ENCODE measurements around the gene SLC35G6.

GRCh38 chr17:7462474-7463371, 18.5 kb upstream of the SLC35G6 start:
- TF ChIP-seq TAF1 (conservative IDR thresholded peaks at IDR 0.05) (no peak), JUND (IDR thresholded peaks at IDR 0.05) (no peak), ATF3 (IDR thresholded peaks at IDR 0.05) (no peak), MAX (IDR thresholded peaks at IDR 0.05) (no peak), ZBTB33 (IDR thresholded peaks at IDR 0.05) (no peak), HNF4A (conservative IDR thresholded peaks at IDR 0.05) (no peak), CTCF (IDR thresholded peaks at IDR 0.05; ENCODE audit: low read depth, low read length, missing input control) (no peak), YY1 (IDR thresholded peaks at IDR 0.05) (no peak), SP1 (IDR thresholded peaks at IDR 0.05) (no peak), RXRA (IDR thresholded peaks at IDR 0.05) (no peak)

Measured in liver (tissue), 3 donors.